Cardiac fibroblast (primary cell): ENCODE results near the gene COPS6.

Source experiments
- DNase-seq, 2 donors: peaks; one replicate each; pipeline versions ENCODE4 v3.0.0 to v3.0.0-alpha.2; 2010; ENCODE audit warnings: low read depth in 2 of 2
- H3K4me3 ChIP-seq, 2 donors: replicated peaks in 1 of 2; 1 replicate in 1 of 2; 2 replicates in 1 of 2; pipeline ENCODE4 v1.5.1; 2011; ENCODE audit warnings: low read depth in 2 of 2, low read length in 2 of 2, mild to moderate bottlenecking in 2 of 2, moderate library complexity in 1 of 2
- CTCF ChIP-seq: IDR thresholded peaks from one replicate; pipeline ENCODE4 v1.5.1; 2011; ENCODE audit warnings: low read depth, mild to moderate bottlenecking, low read length, inconsistent platforms

The COPS6 gene

GRCh38 chr7:100119072-100119969 lies 30.6 kb downstream of the COPS6 start, which contains the start of the genes CNPY4 and TAF6:
CNPY4 (plus strand) TSS chr7:100119634; CDS start chr7:100119745, 111 bp downstream.
TAF6 (minus strand) TSS chr7:100119358; CDS start chr7:100114209, 5,149 bp downstream.
- H3K4me3 ChIP-seq = peak within 1 kb of the TSS; percentile 85
- TF ChIP-seq CTCF = no peak
- peak; percentile 97 to 98 for DNase-seq

DNA sequence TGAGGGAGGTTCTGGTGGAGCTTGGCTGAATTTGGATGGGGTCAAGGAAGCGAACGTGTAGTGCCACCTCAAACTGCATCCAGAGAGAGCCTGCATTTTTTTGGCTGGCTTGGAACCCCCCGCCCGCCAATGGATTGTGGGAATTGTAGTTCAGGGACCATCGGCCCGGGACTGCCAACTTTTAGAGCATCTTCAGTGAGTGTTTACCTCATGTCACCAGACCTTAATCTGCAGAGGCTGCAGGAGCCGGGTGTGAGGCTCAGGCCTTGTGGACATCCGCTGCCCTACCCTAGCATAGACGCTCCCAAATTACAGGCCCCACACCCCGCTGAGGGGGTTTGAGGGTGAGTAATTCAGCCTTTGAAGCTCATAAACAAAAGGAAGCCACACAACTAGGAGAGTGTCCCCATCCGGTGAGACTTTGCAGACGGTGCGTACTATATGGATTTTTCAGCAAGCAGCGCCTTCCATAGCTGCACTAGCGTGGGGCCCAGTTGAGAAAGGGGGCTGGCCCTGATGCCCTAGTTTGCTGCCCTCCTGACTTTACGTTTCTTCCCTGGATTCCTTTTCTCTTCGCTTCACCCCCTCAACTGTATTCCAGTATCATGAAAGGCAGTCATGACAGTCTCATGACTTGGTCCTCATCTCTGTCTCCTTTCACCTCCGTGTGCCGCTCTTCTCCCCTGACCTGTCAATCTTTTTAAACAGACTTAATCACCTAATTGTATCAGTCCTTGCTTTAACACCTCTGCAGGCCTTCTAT lies 31.4 kb downstream of the COPS6 start:
- peak overlapping the region; percentile 85 for H3K4me3 ChIP-seq
- no peak for TF ChIP-seq CTCF
- DNase-seq = peak; percentile 67 to 73

DNA sequence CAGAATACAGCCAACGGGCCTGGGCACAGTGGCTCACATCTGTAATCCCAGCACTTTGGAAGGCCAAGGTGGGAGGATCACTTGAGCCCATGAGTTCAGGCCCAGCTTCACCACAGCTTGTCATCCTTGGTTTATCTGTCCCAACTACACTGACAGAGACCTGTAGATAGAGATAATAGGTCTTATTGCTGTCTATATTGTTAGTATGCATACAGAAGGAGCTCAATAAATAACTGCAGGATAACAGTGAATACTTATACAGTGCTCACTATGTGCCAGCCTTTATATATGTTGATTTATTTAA lies 31.9 kb downstream of the COPS6 start:
- peak overlapping the region; percentile 85 for H3K4me3 ChIP-seq
- no peak for DNase-seq
- no peak for TF ChIP-seq CTCF

DNA sequence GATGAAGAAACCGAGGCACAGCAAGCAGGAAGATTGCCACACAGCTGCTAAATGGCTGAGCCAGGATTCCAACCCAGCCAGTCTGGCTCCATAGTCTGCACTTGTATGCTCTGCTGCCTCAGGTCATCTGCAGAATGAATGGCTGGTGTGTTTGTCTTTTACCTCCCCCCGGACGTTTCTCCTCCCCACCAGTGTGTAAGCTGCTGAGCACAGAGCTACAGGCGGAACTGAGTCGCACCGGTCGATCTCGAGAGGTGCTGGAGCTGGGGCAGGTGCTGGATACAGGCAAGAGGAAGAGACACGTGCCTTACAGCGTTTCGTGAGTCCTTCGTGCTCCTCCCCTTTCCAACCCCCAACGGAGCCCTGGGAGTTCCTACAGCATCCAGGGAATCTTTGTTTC lies 33.3 kb downstream of the COPS6 start:
- DNase-seq = no peak
- H3K4me3 ChIP-seq = no peak overlapping the region
- no peak for TF ChIP-seq CTCF

- no peak overlapping the region for H3K4me3 ChIP-seq
- no peak for TF ChIP-seq CTCF
- DNase-seq = no peak
These were observed 33.8 kb downstream of the COPS6 start for GRCh38 chr7:100122568-100122967.

- no peak for TF ChIP-seq CTCF
- no peak overlapping the region for H3K4me3 ChIP-seq
- DNase-seq = no peak
These were observed 35.8 kb downstream of the COPS6 start for GRCh38 chr7:100124301-100125230.
